GM12891 (cell line): ENCODE data around the gene SLC12A7.

ENCODE experiments used
- POLR2A ChIP-seq: IDR thresholded peaks from 2 replicates; pipeline ENCODE4 v1.6.1; 2011; ENCODE audit warnings: low read depth, low read length, control low read depth
- POLR2AphosphoS5 ChIP-seq: IDR thresholded peaks from 2 replicates; pipeline ENCODE4 v1.6.1; 2011; ENCODE audit warnings: low read depth, low read length, control low read depth
- TAF1 ChIP-seq: IDR thresholded peaks from 2 replicates; pipeline ENCODE4 v1.6.1; 2011; ENCODE audit warnings: low read depth, low read length, control low read depth

- no peak for TF ChIP-seq POLR2A
- TF ChIP-seq TAF1, result no peak
- TF ChIP-seq POLR2AphosphoS5, result no peak
Observed at GRCh38 chr5:1097381-1097987, 14.4 kb downstream of the SLC12A7 start.
